HT1080 (cell line): ENCODE measurements around the gene ASB2. TPM values are rescaled to one million over a fixed set of nuclear protein-coding genes. Genes with fewer than 3 reads are reported as not detected.

Source experiments
- DNase-seq: peaks from one replicate; pipeline ENCODE4 v3.0.0-alpha.2; 2015; ENCODE audit warnings: low read depth
- total RNA-seq: library from RNA; depleted of rRNA; stranded (reverse); fragments of >200 nt; shearing (Covaris generic); gene quantifications from 2 replicates; pipeline ENCODE4 v1.2.3, GENCODE V29; 2014

The ASB2 gene
- total RNA-seq, 1 experiment from 2014 or later, result not detected

DNA sequence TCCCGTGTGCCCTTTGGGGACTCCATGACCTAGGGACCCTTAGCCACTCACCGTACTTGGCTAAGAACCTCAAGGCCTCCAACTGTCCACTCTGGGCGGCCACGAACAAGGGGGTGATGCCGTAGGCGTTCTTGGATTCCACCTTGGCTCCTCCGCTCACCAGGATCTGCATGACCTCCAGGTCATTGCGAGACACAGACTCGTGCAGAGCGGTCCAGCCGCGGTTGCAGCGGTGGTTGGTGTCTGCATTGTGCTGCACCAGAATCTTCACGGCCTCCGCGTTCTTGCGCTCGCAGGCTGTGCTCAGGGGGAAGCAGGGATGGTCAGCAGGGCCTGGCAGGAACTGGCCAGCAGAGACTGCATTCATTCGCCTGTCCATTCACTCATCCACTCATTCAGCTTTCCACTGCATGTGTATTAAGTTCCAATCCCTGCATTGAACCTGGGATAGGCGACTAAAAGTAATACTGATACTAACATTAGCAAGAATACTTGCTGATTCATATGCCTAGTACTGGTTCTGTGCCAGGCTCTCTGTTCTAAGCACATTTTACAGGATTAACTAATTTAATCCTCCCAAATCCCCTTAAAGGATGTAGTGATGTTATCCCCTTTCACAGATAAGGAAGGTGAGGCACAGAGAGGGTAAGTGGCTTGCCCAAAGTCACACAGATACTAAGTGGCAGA lies 25.3 kb downstream of the ASB2 start:
- DNase-seq, result no peak

DNA sequence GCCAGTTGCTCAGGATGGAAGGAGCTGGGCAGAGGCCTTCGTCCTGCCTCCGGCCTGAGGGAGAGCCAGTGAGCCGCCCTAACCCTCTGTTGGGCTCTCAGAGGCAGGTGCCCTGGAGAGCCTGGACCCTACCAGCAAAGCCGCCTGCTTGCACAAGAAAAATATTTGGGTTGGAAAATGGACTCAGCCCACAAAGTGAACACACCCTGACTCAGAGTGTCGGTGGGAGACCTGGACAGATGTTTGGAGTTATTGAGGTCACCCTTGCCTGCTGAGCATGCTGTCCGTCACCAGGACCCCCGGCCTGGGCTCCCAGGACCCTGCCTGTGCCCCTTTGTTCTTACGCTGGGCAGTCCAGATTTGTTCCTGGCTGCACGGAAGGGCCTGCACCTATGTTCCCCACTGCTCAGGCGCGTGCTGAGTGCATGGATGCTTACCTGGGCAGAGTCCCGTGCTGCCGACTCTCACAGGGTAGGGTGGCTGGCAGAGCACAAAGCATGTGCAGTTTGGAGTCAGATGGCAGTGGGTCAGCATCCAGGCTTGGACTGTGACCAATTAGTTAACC lies 26.8 kb downstream of the ASB2 start:
- no peak for DNase-seq

DNA sequence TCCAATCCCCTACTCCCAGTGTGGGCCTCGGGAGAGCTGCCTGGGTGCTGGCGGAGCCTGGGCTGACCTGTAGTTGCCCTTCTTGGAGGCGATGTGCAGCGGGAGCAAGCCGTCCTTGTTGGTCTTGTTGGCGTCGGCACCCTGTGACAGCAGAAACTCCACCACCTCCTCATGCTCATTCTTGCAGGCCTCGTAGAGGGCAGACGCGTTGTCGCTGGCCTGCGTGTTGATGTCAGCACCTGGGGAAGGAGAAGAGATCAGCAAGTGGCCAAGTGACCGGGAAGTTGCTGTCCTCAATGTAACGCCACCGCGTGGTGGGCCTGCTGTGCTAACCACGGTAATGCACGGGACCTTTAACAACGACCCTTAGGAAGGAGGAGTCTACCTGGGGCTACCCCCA lies 29.1 kb downstream of the ASB2 start:
- DNase-seq, result no peak

DNA sequence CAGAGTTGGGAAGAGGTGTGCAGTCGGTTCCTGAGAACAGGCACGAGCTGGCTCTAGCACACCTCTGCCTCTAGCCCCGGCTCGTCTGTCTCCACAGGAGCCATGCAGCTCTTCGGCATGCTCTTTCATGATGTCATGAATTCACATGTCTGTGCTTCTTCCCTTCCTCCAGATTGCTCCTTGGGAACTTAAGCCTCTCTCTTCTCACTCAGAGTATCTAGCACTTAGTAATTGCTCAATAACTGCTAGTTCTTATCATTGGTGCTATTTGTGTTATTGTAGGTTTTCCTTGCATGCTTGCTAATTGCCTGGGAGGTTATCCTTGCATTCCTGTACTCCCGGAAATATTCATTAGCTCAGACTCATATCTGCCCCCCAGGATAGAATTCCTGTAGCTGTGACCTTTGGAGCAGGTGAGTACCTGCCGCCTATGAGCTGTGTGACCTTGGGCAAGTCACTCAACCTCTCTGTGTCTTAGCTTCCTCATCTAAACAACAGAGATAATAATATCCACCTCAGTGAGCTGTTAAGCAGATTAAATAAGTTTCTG lies 29.8 kb downstream of the ASB2 start:
- DNase-seq, result peak; percentile 28

DNA sequence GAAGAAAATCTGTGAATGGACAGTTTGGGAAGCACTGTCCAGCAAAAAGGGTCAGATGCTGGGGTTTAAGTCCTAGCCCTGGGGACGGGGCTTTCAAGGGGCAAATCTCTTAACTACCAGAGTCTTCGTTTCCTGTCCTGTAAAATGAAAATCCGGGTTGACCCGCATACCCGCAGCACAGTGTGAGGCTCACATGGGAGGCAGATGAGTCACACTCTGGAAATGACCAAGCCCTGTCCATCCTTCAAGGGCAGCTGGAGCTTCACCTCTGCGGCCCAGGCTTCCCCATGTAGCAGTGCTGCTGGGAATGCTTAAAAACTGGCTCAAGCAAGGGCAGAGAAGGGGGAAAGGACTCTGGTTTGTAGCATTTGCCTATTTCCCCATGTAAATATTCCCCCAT lies 30.3 kb downstream of the ASB2 start:
- peak; percentile 42 for DNase-seq

DNA sequence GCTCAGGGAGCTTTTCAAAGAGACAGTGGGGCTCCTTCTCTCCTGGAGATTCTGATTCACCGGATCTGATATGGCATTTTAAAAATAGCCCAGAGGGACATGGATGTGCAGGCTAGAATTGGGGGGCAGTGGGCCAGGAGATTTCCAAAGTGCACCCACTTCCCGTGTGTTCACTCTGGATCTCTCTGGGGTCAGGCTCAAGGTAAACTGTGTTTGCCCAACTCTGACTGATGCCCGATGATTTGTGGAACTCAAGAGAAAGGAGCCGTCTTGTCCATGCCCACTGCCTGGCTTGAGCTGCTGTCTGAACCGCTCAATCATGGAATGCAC lies 31.3 kb downstream of the ASB2 start:
- no peak for DNase-seq

DNA sequence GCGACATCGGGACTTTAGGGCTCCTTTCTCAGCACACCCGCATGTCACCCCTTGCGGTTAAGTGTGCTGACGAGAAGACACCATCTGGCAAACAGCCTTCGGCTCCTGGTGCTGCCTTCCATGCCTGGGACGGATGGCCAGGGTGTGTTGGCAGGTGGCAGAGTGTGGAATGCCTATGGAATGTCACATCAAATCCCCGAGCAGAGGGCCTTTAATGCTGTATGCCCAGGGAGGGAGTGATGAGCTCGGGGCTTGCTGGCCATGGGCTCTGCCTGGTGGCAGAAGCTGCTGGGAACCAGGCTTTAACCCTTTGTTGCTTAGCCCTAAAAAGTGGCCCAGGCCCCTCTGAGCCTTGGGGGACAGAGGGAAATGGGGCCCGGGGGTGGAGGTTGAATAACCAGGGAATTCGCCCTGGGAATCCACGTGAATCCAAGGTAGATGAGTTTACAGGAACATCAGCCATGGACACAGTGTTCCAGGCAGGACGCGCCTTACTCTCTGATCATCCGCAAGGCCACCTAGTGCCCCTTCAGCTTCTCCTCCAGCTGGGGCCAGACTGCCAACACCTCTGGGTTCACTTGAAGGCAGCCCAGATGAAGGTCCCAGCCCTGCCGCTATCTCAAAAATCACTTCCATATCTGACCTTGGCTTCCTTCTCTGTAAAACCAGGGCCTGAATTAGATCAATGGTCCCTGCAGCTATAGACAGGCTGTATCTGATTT lies 31.9 kb downstream of the ASB2 start:
- no peak for DNase-seq

DNA sequence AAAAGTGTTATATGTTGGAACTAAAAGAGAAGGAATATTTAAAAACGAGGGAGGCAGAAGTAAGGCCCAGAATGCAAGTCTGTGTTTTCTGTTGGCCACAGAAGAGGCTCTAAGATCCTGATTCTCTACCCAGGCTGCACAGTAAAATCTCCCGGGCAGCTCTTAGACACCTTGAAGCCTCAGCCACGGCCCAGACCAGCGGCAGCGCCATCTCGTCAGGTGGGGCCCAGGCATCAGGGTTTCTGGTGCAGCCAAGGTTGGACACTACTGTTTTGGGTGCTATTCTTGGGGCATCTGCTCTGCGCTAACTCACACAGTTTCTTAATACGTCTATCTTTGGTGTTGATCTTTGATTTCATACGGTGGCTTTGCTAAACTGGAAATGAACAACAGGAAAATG lies 32.4 kb downstream of the ASB2 start:
- DNase-seq, result no peak

DNA sequence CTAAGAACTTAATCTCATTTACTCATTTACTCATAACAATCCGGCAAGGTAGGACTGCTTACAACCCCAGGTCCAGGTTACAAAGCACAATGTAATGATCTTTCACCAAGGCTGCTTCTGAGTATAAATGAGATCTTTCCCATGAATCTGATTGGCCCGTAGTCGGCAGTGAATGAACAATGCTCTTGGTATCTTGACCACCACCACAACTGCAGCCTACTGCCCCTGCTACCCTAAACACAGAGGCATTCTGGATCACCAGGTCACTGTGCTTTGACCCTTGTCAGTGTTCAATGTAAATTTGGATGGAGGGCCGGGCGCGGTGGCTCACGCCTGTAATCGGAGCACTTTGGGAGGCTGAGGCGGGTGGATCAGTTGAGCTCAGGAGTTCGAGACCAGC lies 33.3 kb downstream of the ASB2 start:
- peak; percentile 40 for DNase-seq

DNA sequence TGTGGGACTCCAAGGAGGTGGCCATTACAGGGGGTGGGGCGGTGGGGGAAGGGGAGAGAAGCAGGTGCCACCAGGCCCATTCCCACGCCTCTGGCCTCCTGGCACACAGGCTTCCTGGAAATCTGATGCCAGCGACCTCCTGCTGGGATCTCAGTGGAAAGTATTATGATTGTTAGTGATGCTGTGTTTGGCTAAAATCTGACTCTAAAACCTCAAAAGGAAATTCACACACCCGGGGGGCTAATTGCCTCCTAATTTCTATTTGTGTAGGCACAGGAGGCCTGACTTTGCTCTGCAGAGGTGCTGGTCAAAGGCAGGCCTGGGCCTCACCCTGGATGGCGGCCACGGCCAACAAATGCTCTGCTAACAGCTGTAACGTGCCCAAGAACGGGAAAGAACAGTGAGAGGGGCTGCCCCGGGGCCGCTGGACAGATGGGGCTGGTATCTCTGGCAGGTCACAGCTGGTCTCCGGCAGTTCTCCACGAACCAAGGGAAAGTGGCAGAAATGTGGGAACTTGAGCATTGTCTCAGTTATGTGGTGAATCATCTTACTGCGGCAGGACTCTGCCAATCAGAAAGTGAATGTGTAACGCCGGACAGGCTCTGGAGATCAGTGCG lies 35.0 kb downstream of the ASB2 start:
- peak; percentile 85 for DNase-seq

DNA sequence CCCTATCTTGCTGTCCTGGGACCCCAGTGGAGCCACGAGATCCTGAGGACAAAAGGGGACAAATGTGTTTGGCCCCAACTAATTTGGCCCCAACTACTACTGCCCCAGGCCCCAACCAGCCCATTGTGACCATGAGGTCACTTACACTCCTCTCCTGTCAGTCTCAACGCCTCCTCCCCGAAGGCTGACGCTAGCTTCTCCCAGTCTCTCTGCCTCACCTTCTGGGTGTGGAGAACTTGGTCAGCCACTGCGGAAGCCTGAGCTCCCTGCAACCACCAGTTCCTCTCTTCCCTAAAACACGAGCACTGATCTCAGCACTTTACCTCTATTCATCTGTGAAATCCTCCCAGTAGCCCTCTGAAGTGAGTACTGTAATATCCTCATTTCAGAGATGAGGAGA lies 35.9 kb downstream of the ASB2 start:
- DNase-seq, result no peak

DNA sequence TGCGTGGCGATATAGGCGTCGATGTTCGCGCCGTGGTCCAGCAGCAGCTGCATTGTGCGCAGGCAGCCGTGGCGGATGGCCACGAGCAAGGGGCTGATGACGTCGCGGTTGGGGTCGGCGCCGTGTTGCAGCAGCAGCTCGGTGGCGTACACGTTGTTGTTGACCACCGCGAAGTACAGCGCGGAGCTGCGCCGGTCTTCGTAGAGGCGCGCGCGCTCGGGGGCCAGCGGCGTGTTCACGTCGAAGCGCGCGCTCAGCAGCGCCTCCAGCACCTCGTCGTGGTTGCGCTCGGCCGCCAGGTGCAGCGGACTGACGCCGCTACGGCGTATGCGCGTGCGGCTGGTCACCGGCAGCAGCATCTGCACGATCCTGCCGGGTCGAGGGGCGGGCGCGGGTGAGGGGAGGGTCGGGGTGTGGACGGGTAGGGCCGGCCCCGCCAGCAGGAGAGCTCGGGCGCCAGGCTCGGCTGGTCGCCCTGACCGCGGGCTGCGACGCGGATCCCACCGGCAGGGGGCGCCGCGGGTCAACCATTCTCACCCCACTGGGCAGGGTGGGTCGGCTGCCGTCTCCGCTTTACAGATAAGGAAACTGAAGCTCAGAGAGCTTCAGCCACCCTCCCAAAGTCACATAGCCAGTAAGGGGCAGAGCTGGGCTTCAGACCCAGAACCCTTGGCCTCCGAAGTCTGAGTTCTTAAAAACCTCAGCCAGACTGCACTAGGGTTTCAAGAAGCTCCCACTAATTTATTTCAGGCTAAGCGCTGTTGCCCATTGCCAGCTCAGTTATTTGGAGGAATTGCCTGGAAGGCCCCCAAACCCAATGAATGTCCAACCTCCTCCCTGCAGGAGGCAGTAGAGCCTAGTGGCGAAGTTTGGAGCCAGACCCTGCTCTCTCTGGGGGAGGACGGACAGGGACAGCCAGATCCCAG lies 36.8 kb downstream of the ASB2 start:
- DNase-seq, result peak; percentile 69

DNA sequence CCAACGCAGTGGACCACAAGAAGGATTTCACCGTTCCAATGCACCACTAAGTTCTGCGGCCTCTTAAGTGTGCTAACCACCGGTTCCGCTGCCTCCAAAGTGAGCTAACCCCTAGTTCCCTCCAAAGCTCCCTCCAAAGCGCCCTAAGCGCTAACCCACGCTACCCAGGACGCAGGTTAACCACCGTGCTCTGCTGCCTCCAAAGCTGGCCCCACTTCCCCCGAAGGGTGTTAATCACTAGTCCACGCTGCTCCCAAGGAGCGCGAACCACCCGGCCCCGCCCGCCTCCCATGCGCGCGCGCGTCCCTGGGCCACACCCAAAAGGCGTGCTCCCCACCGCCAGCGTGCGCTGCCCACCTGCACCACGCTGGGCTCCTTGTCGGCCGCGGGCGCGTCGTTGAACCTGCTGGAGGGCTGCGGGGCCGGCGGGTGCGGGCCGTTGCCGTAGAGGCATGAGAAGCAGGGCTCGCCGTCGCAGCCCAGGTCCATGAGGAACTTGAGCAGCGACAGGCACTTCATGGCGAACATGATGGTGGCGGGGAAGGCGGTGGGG lies 37.5 kb downstream of the ASB2 start:
- DNase-seq, result no peak

DNA sequence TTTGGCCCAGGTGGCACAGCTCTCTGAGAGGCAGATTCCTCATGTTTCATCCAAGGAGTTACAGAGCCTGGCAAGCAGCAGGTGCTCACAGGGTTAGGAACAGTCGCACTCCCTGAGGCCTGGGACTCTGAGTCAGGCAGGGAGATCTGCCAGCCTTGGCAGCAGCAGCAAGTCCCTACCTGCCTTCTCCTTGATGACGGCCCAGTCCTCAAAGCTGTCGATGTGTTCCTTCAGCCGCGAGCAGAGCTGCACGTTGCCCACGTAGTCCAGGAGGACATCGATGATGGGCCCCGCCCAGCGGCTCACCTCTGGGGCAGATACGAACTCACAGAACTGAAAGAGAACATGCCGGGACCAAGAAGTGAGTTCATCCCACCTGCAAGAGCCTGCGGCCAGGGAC lies 38.9 kb downstream of the ASB2 start:
- DNase-seq, result no peak

DNA sequence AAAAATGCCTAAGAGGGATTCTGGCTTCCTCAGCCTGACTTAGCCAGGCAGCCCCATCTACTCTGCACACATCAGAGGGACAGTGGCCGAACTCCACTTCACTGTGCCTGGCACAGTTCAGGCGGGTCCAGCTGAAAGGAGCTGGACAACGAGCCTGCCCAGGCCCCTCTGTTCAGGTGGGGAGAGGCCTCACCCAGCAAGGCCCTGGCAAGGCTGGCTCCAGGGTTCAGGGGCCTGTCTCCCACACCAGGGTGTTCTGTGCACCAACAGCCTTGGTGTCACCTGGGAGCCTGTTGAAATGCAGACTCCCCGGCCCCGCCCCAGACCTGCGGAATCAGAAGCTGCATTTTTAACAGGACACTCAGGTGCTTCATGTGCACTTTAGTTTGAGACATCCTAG lies 39.4 kb downstream of the ASB2 start:
- DNase-seq, result no peak

DNA sequence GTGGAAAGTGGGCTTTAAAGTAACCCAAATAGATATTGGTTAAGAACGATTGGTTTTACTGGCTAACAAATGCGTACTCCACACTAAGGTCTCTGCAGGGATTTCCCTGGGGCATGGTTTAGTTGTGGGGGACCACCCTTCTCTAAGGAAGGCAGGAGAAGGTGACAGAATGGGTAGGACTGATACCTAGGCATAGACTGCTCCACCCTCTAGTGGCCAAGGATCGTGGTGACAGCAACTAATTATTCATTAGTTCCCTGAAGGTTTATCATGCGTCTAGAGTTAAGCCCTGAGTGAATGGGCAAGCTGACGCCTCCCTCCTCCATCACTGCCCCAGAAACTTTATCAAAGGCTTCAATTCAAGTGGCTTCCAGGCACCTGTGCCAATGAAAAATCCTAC lies 40.1 kb downstream of the ASB2 start:
- no peak for DNase-seq

DNA sequence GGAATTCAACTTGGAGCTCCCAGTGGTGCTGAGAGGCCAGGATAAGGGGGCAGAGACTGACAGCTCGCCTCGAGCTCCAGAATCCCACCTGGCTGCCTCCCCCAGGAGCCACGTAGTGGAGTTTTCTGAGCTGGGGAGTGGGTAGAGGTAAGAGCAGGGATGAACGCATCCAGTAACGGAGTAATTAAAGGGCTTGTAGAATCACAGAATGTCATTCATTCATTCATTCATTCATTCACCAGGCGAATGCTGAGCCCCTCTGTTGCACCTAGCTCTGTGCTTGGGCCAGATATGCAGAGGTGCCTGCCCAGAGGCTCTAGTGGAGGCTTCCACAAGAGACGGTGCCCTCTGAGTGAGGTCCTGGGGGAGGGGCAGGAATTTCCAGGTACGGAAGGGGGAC lies 41.2 kb downstream of the ASB2 start:
- no peak for DNase-seq

DNA sequence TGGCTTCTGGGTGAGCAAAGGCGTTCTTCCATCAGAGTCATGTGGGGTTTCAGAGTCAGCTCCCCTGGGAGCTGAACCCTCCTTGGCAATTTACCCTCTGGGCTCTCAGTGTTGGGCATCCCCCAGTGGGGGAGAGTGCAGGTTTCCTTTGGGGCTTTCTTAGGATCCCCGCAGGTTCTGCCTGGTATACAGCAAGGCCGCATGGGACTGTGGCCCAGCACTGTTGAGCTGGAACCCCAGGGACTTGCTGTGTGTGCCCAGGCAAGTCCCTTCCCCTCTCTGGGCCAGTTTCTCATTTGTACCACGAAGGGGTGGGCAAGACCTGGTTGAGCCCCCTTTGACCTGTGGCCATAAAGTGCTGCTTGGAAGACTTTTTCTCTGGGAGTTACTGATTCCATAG lies 43.7 kb downstream of the ASB2 start:
- no peak for DNase-seq

DNA sequence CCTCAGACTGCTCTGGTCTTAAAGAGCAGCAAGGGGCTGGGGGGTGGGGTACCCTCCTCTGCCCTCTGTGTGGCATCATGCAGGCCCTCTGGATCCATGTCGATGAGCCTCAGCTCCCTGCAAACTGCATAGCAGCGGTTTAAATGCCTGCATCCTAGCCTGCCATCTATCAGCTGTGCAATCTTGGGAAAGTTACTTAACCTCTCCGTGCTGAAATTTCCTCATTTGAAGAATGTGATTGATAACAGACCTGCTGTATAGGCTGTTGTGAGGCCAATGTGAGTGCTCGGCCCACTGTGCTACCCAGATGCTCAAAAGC lies 45.4 kb downstream of the ASB2 start:
- no peak for DNase-seq

DNA sequence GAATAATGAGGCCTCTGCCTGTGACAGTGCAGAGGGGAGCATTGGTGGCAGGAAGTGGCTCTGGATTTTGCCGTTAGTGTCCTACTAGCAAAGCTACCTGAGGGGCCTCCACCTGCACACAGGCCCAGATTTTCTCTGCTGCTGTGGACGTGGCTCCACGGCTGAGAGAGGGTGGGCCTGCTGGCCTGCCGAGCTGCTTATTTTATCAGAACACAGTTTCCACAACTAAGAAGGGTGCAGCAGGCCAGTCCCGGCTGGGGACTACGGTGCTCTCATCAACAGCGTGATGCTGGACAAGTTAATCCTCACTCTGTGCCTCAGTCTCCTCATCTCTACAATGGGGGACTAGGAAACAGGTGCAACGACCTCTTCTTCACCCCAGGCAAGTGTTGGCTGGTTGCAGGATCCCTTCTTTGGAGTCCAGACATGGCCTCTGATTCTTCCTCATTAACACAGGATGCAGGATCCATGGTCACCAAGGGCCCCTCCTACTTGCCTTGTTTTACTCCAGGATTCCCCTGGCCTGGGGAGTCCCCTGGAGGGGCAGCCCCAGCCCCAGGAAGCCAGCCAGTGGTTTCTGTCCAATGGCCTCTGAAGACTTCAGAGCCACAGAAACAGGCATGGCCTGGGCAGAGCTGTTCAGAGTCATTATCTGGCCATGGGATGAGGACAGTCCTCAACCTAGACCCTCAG lies 45.9 kb downstream of the ASB2 start:
- DNase-seq, result no peak

DNA sequence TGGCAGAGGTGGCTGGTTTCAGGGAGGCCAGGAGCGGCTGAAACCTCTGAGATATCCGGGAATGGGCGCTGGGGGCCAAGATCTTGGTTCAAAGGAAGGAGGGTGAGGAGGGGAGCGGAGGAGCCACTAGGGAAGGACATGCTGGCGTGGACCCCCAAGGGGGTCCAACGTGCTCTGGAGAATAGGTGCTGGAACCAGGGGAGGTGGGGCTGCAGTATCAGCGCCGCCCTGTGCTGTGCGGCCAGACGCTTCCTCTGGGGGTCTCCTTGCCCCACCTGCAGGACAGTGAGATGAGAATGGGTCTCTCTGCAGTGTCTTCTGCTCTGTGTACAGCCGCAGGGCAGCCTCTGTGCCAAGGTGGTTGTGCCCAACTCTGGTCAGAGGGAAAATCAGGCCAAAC lies 46.7 kb downstream of the ASB2 start:
- DNase-seq, result no peak
